Retinal pigment epithelial cell (primary cell): ENCODE measurements around the gene SRGAP3.

Experiments used
- DNase-seq: peaks from one replicate; pipeline ENCODE4 v3.0.0-alpha.2; 2010; ENCODE audit warnings: low read depth
- H3K4me3 ChIP-seq: 2 replicates; pipeline ENCODE4 v1.5.1; 2011; ENCODE audit warnings: mild to moderate bottlenecking, low read length, control low read depth, moderate library complexity
- TF ChIP-seq, protein P1 (sequence below): conservative IDR thresholded peaks from 2 replicates; pipeline ENCODE4 v1.5.1; 2011; ENCODE audit warnings: low read depth, low read length, control low read depth, inconsistent platforms

SRGAP3 gene

DNA sequence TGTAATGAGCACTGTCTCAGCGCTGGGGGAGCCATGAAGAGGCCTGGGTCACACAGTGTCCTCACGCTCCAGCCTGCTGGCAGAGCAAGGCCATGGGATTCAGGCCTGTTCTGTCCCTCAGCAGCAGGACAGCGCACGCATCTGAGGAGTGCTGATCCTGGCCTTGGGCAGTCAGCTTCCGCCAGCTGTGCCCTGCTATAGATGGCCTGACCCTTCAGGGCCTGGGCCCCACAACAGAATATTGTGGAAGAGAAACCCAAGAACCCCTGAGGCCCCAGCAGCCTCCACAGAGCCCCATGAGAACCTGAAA, 78.6 kb downstream of the SRGAP3 start:
- no peak for DNase-seq
- TF ChIP-seq, protein P1, sequence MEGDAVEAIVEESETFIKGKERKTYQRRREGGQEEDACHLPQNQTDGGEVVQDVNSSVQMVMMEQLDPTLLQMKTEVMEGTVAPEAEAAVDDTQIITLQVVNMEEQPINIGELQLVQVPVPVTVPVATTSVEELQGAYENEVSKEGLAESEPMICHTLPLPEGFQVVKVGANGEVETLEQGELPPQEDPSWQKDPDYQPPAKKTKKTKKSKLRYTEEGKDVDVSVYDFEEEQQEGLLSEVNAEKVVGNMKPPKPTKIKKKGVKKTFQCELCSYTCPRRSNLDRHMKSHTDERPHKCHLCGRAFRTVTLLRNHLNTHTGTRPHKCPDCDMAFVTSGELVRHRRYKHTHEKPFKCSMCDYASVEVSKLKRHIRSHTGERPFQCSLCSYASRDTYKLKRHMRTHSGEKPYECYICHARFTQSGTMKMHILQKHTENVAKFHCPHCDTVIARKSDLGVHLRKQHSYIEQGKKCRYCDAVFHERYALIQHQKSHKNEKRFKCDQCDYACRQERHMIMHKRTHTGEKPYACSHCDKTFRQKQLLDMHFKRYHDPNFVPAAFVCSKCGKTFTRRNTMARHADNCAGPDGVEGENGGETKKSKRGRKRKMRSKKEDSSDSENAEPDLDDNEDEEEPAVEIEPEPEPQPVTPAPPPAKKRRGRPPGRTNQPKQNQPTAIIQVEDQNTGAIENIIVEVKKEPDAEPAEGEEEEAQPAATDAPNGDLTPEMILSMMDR, result no peak
- H3K4me3 ChIP-seq, result no peak overlapping the region

DNA sequence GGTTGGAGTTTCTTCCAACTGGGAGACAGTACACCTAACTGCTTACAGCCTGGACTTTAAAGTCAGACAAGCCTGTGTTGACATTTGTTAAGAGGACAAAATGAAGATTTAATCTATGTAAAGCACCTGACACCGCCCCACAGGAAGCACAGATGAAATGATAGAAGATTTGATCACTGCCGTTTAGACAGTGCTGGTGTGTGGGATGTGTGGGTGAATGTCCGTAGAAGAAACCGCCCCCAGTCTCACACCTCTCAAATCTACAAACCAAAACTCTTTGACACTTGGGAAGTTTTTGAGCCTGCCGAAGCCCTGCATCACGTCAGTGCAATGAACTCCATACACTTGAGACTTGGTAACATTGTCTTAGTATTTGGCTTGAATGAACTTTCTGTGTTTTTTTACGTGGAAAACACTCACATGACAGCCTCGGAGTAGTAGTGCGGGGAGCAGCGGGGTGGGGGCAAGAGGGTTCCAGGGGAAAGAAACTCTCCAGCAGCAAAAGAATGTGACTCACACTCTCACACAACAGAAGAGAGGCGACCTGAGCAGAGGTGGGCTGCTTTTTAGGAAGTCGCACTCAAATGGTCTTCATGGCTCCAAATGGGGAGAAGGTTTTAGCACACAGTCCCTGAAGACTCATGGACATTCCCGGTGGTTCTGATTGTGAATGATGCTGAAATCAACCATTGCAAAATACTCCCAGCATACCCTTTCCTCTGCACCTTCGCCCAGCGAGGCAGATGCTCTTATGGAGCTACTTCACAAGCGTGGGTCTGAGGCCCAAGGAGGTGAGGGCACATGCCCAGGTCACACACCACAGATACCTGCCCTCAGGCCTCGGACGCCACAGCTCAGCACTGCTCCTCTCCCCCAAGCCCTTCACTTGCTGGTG, 79.2 kb downstream of the SRGAP3 start:
- no peak for DNase-seq
- TF ChIP-seq, protein P1, result no peak
- H3K4me3 ChIP-seq, result no peak overlapping the region

DNA sequence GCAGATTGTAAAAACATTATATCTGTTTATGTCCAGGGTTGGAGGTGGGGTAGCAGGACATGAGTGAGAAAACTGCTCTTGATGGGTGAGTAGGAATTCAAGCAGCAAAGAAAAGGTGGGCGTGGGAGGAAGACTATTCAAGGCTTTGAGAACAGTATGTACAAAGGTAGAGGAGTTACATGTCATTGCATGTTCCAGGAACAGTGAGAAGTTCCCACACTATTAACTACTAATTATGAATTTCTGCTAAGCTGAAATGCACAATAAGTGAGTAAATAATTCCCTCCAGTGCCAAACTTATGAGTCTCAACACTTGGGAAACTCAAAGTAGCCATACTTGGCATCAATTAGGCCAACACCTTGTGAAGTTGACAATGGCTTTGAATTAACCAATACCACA, 80.1 kb downstream of the SRGAP3 start:
- no peak overlapping the region for H3K4me3 ChIP-seq
- no peak for DNase-seq

DNA sequence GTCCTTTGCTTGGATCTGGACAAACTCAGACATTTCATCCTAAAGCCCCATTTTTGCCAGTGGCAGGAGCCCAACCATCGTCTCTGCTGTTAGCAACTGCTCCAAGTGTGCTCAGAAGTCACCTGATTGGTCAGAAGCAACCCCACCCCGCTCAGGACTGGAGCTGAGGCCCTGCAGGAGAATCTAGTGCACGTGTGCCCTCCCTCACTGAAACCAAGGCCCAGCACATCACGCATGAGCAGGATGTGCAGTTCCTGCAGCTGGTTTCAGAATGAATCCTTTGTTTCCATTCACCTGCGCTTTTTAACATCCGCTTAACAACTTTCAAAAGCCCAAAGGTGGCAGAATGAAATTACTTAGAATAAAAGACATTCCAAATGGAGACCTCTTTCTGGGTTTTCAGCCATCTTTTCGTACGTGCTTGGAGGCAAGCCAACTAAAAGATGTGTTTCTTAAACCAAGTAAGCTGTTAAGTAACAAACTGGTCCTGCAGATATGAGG, 81.2 kb downstream of the SRGAP3 start:
- TF ChIP-seq, protein P1, result no peak
- no peak overlapping the region for H3K4me3 ChIP-seq
- peak; percentile 13 for DNase-seq

More for the DNA sequence above, 80.1 kb downstream of the SRGAP3 start:
- TF ChIP-seq, protein P1, result no peak

DNA sequence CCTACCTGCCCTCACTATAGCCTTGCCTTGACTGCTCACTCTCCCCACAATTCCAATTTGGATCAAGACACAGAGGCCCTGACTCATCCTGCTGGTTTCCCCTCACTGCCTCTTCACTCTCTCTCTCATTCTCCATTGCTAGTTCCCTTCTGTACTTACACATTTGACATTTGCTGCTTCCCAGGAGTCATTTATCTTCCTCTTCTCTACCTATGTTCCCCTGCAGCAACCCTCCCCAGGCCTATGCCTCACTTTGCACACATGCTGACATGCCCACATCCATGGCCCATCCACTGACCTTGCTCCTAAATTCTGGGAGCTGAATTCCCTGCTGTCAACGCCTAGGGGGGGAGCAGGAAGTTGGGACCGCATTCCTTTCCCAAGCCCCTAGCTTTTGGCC, 82.2 kb downstream of the SRGAP3 start:
- H3K4me3 ChIP-seq, result no peak overlapping the region
- DNase-seq, result no peak
- TF ChIP-seq, protein P1, result no peak

DNA sequence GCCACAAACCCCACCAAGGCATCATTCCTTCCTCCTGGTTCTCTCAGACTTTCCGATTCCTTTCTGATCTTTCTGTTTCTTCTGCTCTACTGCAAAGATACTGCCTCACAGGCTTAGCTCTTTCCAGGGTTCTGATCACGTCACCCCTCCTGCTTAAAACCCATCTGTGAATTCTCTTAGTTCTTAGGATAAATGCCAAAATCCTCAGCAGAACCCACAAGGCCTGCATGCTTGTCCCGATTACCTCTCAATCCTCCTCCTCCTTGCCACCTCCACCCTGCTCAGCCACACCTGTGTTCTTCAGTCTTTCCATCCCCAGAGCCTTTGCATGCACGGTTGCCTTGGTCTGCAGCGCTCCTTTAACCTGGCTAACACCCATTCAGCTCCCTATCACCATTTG, 84.0 kb downstream of the SRGAP3 start:
- TF ChIP-seq, protein P1, result no peak
- no peak for DNase-seq
- no peak overlapping the region for H3K4me3 ChIP-seq

DNA sequence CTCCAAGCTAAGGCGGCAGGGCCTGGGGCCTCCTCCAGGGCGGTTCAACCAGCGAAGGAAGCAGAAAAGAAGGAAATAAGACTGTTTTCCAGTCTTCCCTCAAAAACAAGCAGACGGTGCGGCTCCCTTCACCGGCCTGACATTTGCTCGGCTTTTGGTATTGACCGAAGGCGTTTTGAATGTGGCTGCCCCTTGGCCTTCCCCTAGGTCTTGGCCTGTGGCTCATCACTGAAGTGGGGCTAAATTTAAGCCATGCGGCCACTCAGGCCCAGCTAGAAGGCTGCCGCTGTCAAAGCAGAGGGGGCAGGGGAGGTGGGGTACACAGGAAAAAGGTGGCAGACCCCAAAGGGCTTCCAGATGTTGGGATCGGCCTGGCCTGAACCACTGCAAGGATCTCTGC, 86.2 kb downstream of the SRGAP3 start:
- DNase-seq, result no peak
- TF ChIP-seq, protein P1, result no peak
- no peak overlapping the region for H3K4me3 ChIP-seq
